CD4-positive, alpha-beta T cell treated with Interleukin-15 for 1 hour (primary cell): ENCODE data around the gene TENT4A.

Source experiments
- DNase-seq: peaks from one replicate; pipeline ENCODE4 v3.0.0-alpha.2; 2020

Gene TENT4A

GRCh38 chr5:6780802-6781391, 67.7 kb downstream of the TENT4A start:
- no peak for DNase-seq

- DNase-seq: no peak
Observed at GRCh38 chr5:6781716-6782115, 68.5 kb downstream of the TENT4A start.

- DNase-seq: no peak
Observed at GRCh38 chr5:6783787-6784186, 70.6 kb downstream of the TENT4A start.

GRCh38 chr5:6784481-6784880, 71.2 kb downstream of the TENT4A start:
- DNase-seq: no peak

GRCh38 chr5:6785161-6785860, 72.1 kb downstream of the TENT4A start:
- DNase-seq: no peak

GRCh38 chr5:6785861-6786180, 72.6 kb downstream of the TENT4A start:
- no peak for DNase-seq

- DNase-seq: no peak
Observed at GRCh38 chr5:6786786-6787495, 73.7 kb downstream of the TENT4A start.

GRCh38 chr5:6787941-6788340, 74.7 kb downstream of the TENT4A start:
- DNase-seq: no peak

- no peak for DNase-seq
Observed at GRCh38 chr5:6788439-6788838, 75.2 kb downstream of the TENT4A start.

GRCh38 chr5:6788956-6789649, 75.9 kb downstream of the TENT4A start:
- no peak for DNase-seq

- DNase-seq: no peak
Observed at GRCh38 chr5:6790346-6790865, 77.2 kb downstream of the TENT4A start.

GRCh38 chr5:6791031-6791430, 77.8 kb downstream of the TENT4A start:
- DNase-seq: no peak

- DNase-seq: no peak
Observed at GRCh38 chr5:6792376-6792775, 79.1 kb downstream of the TENT4A start.

GRCh38 chr5:6792911-6793471, 79.8 kb downstream of the TENT4A start:
- DNase-seq: no peak

- no peak for DNase-seq
Observed at GRCh38 chr5:6801236-6801635, 88.0 kb downstream of the TENT4A start.

GRCh38 chr5:6803981-6804550, 90.8 kb downstream of the TENT4A start:
- DNase-seq: no peak

- no peak for DNase-seq
Observed at GRCh38 chr5:6804766-6805501, 91.7 kb downstream of the TENT4A start.

GRCh38 chr5:6805841-6806240, 92.6 kb downstream of the TENT4A start:
- DNase-seq: no peak
